HepG2 (cell line): Measurements from ENCODE around the gene SNUPN. TPM values are rescaled to one million over a fixed set of nuclear protein-coding genes. Genes with fewer than 3 reads are reported as not detected.
A peak's percentile ranks its signal among the peaks of the same experiment; 100 is the strongest.

Source experiments
- CEBPG ChIP-seq: IDR thresholded peaks from 2 replicates; pipeline ENCODE4 v1.6.1; 2016
- HNRNPLL ChIP-seq: fragments of 200-400 bp; formaldehyde crosslinking; IDR thresholded peaks from 2 replicates; pipeline ENCODE4 v1.6.1; 2017; ENCODE audit warnings: mild to moderate bottlenecking, low read depth, low read length; ENCODE audit not compliant: poor library complexity, severe bottlenecking
- MEF2D ChIP-seq: sonication (generic); formaldehyde crosslinking; IDR thresholded peaks from 2 replicates; pipeline ENCODE4 v1.5.1; 2020; ENCODE audit warnings: mild to moderate bottlenecking, missing genetic modification reagents
- MIER2 ChIP-seq: IDR thresholded peaks from 2 replicates; pipeline ENCODE4 v1.6.1; 2016; ENCODE audit warnings: missing biosample characterization, missing genetic modification reagents
- NR2C2 ChIP-seq: sonication (generic); formaldehyde crosslinking; IDR thresholded peaks from 2 replicates; pipeline ENCODE4 v1.4.0; 2020; ENCODE audit warnings: missing genetic modification reagents, mild to moderate bottlenecking, moderate library complexity, borderline replicate concordance
- SALL1 ChIP-seq: sonication (generic); formaldehyde crosslinking; IDR thresholded peaks from 2 replicates; pipeline ENCODE4 v1.8.0; 2022; ENCODE audit warnings: mild to moderate bottlenecking, missing genetic modification reagents
- ZBTB21 ChIP-seq: sonication (generic); formaldehyde crosslinking; IDR thresholded peaks from 2 replicates; pipeline ENCODE4 v1.4.0; 2020; ENCODE audit warnings: missing genetic modification reagents
- ZFX ChIP-seq: sonication (generic); formaldehyde crosslinking; IDR thresholded peaks from 2 replicates; pipeline ENCODE4 v1.4.0; 2020; ENCODE audit warnings: mild to moderate bottlenecking, low read depth, missing genetic modification reagents, moderate library complexity
- ZIK1 ChIP-seq: sonication (generic); formaldehyde crosslinking; IDR thresholded peaks from 2 replicates; pipeline ENCODE4 v1.5.0; 2020; ENCODE audit warnings: mild to moderate bottlenecking, low read depth, missing genetic modification reagents, borderline replicate concordance
- ZNF121 ChIP-seq: sonication (generic); formaldehyde crosslinking; IDR thresholded peaks from 2 replicates; pipeline ENCODE4 v1.5.0; 2020; ENCODE audit warnings: mild to moderate bottlenecking, missing genetic modification reagents
- ZNF337 ChIP-seq: sonication (generic); formaldehyde crosslinking; IDR thresholded peaks from 2 replicates; pipeline ENCODE4 v1.5.1; 2020; ENCODE audit warnings: missing genetic modification reagents, low read depth, mild to moderate bottlenecking, borderline replicate concordance
- ZNF607 ChIP-seq: sonication (generic); formaldehyde crosslinking; IDR thresholded peaks from 2 replicates; pipeline ENCODE4 v1.5.1; 2020; ENCODE audit warnings: missing genetic modification reagents, mild to moderate bottlenecking, borderline replicate concordance
- polyA plus RNA-seq, 8 experiments: library from polyadenylated mRNA; depleted of rRNA in 3 of 8; stranded (reverse) in 7 of 8; unstranded in 1 of 8; fragments of >200 nt; fragmentation: Illumina TruSeq in 4 of 8; extraction: Trizol in 4 of 8; gene quantifications; 2 replicates each; pipeline versions ENCODE4 v1.2.1 to v1.2.3, GENCODE V29; 2011 to 2016; ENCODE audit warnings: low read depth in 4 of 8, missing spikeins in 1 of 8, mixed read lengths in 1 of 8; ENCODE audit not compliant: insufficient read depth in 1 of 8
- total RNA-seq, 5 experiments: library from RNA; depleted of rRNA; stranded (reverse); fragments of >200 nt; fragmentation: Illumina TruSeq; extraction: Trizol; gene quantifications; 2 replicates each; pipeline ENCODE4 v1.2.3, GENCODE V29; 2016; ENCODE audit warnings: low read depth in 1 of 5
- TF ChIP-seq, protein P1 (sequence below), 2 experiments: sonication (generic) in 1 of 2; formaldehyde crosslinking in 1 of 2; IDR thresholded peaks; 2 replicates each; pipeline versions ENCODE4 v1.6.1 to v1.9.0; 2014 to 2022; ENCODE audit warnings: antibody characterized with exemption in 1 of 2, borderline replicate concordance in 1 of 2, inconsistent platforms in 1 of 2, low read depth in 1 of 2, missing genetic modification reagents in 1 of 2
- TF ChIP-seq, protein P2 (sequence below): IDR thresholded peaks from 2 replicates; pipeline ENCODE4 v1.6.1; 2016; ENCODE audit warnings: control low read depth
- TF ChIP-seq, protein P3 (sequence below): sonication (generic); formaldehyde crosslinking; conservative IDR thresholded peaks from 2 replicates; pipeline ENCODE4 v1.8.0; 2022; ENCODE audit warnings: mild to moderate bottlenecking, moderate library complexity, missing genetic modification reagents
- TF ChIP-seq, protein P4 (sequence below): fragments of 450-650 bp; IDR thresholded peaks from 2 replicates; pipeline ENCODE4 v1.6.1; 2017
- TF ChIP-seq, protein P5 (sequence below): sonication (generic); formaldehyde crosslinking; IDR thresholded peaks from 2 replicates; pipeline ENCODE4 v1.4.0; 2020; ENCODE audit warnings: mild to moderate bottlenecking, missing genetic modification reagents

The SNUPN gene
- total and polyA plus RNA-seq, 2 of the 13 experiments (the other 11 are each of a cell fraction or from before 2014, with no cell fraction given): 9.0 to 16.4 TPM

DNA sequence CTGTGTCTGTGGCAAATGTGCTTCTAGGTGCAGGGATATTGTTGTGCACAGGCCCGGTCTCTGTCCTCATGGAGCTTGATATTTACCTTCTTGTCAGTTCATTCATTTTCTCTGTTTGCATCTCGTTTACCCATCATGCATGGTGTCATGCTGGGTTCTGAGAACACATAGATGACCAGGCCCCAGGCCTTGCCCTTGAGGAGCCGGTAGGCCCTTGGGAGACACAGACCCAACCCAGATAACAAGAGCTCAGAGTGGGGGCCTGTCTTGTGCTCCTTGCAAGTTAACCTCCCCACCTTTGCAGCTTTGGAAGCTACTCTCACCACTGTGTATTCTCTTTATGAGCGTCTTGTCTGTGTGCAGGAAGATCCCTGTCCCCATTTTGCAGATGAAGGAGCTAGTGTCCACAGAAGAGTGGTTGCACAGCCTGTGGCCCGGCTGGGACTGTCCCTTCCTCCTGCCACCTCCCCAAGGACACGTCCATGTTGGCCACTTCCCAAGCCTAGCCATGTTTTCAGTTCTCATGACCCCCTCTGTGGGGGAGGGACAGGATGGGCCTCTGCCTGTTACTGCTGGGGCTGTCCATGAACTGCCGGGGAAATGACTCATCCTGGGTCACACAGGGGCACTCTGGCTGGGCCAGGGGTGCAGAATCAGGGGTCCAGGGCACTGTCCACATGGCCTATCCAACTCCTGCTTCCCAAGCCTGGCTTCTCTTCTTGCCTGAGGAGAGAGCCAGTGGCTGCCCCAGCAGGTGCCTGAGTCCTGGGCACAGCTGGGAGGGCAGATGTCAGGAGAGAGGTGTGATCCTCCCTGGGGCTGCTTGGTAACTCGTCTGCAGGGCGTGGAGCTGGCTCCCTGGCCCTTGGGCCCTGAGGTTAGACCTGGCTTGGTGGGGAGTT lies 25.6 kb upstream of the SNUPN start (continued):
- TF ChIP-seq ZNF337 (CRISPR knock-in tag) (no peak), MEF2D (CRISPR knock-in tag) (peak; percentile 78), MIER2 (CRISPR knock-in tag) (no peak), ZNF607 (CRISPR knock-in tag) (peak; percentile 77; the same call in 1 of the 2 replicates), SALL1 (peak; percentile 77; the same call in 1 of the 2 replicates), NR2C2 (peak; percentile 89), ZIK1 (CRISPR knock-in tag) (0 out of 2 replicates have a peak, but pooled peaks have one; percentile 51), ZFX (CRISPR knock-in tag) (peak; percentile 72), ZBTB21 (no peak), HNRNPLL (peak; percentile 18), CEBPG (CRISPR knock-in tag) (peak; percentile 28; the same call in 1 of the 2 replicates), ZNF121 (CRISPR knock-in tag) (peak; percentile 71; the same call in 1 of the 2 replicates)
- TF ChIP-seq, protein P1, sequence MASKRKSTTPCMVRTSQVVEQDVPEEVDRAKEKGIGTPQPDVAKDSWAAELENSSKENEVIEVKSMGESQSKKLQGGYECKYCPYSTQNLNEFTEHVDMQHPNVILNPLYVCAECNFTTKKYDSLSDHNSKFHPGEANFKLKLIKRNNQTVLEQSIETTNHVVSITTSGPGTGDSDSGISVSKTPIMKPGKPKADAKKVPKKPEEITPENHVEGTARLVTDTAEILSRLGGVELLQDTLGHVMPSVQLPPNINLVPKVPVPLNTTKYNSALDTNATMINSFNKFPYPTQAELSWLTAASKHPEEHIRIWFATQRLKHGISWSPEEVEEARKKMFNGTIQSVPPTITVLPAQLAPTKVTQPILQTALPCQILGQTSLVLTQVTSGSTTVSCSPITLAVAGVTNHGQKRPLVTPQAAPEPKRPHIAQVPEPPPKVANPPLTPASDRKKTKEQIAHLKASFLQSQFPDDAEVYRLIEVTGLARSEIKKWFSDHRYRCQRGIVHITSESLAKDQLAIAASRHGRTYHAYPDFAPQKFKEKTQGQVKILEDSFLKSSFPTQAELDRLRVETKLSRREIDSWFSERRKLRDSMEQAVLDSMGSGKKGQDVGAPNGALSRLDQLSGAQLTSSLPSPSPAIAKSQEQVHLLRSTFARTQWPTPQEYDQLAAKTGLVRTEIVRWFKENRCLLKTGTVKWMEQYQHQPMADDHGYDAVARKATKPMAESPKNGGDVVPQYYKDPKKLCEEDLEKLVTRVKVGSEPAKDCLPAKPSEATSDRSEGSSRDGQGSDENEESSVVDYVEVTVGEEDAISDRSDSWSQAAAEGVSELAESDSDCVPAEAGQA (IDR thresholded peaks at IDR 0.05; ENCODE audit: low read depth): no peak
- TF ChIP-seq, protein P1 (CRISPR knock-in tag; IDR thresholded peaks at IDR 0.05; ENCODE audit: borderline replicate concordance): no peak
- TF ChIP-seq, protein P2, sequence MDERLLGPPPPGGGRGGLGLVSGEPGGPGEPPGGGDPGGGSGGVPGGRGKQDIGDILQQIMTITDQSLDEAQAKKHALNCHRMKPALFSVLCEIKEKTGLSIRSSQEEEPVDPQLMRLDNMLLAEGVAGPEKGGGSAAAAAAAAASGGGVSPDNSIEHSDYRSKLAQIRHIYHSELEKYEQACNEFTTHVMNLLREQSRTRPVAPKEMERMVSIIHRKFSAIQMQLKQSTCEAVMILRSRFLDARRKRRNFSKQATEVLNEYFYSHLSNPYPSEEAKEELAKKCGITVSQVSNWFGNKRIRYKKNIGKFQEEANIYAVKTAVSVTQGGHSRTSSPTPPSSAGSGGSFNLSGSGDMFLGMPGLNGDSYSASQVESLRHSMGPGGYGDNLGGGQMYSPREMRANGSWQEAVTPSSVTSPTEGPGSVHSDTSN (CRISPR knock-in tag): no peak
- TF ChIP-seq, protein P3, sequence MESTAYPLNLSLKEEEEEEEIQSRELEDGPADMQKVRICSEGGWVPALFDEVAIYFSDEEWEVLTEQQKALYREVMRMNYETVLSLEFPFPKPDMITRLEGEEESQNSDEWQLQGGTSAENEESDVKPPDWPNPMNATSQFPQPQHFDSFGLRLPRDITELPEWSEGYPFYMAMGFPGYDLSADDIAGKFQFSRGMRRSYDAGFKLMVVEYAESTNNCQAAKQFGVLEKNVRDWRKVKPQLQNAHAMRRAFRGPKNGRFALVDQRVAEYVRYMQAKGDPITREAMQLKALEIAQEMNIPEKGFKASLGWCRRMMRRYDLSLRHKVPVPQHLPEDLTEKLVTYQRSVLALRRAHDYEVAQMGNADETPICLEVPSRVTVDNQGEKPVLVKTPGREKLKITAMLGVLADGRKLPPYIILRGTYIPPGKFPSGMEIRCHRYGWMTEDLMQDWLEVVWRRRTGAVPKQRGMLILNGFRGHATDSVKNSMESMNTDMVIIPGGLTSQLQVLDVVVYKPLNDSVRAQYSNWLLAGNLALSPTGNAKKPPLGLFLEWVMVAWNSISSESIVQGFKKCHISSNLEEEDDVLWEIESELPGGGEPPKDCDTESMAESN (CRISPR knock-in tag): peak; percentile 59; the same call in 1 of the 2 replicates
- TF ChIP-seq, protein P4, sequence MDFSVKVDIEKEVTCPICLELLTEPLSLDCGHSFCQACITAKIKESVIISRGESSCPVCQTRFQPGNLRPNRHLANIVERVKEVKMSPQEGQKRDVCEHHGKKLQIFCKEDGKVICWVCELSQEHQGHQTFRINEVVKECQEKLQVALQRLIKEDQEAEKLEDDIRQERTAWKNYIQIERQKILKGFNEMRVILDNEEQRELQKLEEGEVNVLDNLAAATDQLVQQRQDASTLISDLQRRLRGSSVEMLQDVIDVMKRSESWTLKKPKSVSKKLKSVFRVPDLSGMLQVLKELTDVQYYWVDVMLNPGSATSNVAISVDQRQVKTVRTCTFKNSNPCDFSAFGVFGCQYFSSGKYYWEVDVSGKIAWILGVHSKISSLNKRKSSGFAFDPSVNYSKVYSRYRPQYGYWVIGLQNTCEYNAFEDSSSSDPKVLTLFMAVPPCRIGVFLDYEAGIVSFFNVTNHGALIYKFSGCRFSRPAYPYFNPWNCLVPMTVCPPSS: no peak
- TF ChIP-seq, protein P5, sequence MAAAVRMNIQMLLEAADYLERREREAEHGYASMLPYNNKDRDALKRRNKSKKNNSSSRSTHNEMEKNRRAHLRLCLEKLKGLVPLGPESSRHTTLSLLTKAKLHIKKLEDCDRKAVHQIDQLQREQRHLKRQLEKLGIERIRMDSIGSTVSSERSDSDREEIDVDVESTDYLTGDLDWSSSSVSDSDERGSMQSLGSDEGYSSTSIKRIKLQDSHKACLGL (CRISPR knock-in tag): peak; percentile 49; the same call in 1 of the 2 replicates
